Effector memory CD8-positive, alpha-beta T cell (primary cell): ENCODE data around the gene CRYBG2.
"Not testable (repeated sequence)": the region's sequence is repeated elsewhere in the genome, so short reads cannot be mapped to it uniquely, and the experiment has no call there.

Source experiments
- ATAC-seq: fragments of 150-1000 bp; cut with Tn5 transposase; replicated peaks from 2 replicates; pipeline ENCODE4 v1.10.0; 2021; ENCODE audit warnings: mild to moderate bottlenecking, moderate library complexity
- DNase-seq, 3 experiments: peaks; one replicate each; pipeline ENCODE4 v3.0.0; 2021
- H3K27ac Mint-ChIP-seq, 2 donors: one replicate each; pipeline ENCODE4 v1.8.0; 2022; ENCODE audit warnings: mild to moderate bottlenecking in 2 of 2, mixed read lengths in 2 of 2, moderate library complexity in 2 of 2
- H3K27me3 Mint-ChIP-seq, 2 donors: one replicate each; pipeline ENCODE4 v1.8.0; 2022; ENCODE audit warnings: mixed read lengths in 2 of 2
- H3K36me3 Mint-ChIP-seq: one replicate; pipeline ENCODE4 v1.8.0; 2022; ENCODE audit warnings: mild to moderate bottlenecking, moderate library complexity, mixed read lengths; ENCODE audit not compliant: insufficient read depth
- H3K4me1 Mint-ChIP-seq, 2 donors: one replicate each; pipeline ENCODE4 v1.8.0; 2022; ENCODE audit warnings: low read depth in 2 of 2, mixed read lengths in 2 of 2
- H3K4me3 Mint-ChIP-seq, 2 donors: one replicate each; pipeline ENCODE4 v1.8.0; 2022; ENCODE audit warnings: mild to moderate bottlenecking in 2 of 2, mixed read lengths in 2 of 2, moderate library complexity in 2 of 2
- H3K9me3 Mint-ChIP-seq, 2 donors: one replicate each; pipeline ENCODE4 v1.8.0; 2022; ENCODE audit warnings: mixed read lengths in 2 of 2
- total RNA-seq, 9 experiments: gene quantifications; one replicate each; lab custom pipeline; 2026; lab: John Stamatoyannopoulos, UW

The CRYBG2 gene
- 0.91 to 11.4 (median 2.9) reads per million in 9 experiments for total RNA-seq

DNA sequence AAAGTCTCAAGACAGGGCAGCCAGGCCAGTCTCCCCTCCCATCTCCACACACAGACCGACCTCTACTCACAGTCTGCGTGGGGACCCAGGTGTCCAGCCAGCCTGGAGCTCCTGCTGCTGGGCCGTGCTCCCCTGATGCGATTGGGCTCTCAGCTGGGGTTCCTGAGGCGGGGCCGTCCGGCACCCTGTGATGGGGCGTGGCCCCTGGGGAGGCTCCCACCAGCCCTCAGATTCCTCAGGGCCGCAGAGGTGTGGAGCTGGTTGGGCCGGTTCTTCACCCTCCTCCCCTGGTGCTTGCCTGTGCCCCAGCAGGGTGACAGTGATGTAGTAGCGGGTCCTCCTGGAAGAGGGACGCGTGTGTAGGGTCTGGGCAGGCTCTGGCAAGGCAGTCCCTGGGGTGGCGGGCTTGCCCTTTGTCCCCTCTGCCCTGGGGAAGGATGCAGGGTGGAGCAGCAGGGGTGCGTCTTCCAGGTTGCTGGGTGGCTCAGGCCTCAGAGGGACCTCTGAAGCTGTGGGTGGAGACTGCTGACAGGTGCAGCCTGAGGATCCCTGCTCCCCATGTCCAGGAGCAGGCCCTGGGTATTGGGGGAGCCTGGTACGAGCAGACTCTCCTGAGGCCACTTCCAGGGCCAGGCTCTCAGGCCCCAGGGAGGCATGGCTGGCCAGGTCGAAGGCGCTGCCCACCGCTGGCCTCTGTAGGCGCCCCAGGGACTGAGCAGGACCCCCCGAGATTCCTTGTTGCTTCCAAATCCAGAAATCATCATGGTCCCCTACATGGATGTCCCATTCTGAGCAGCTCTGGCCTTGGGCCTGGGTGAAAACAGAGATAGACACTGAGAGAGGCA is at the start of gene CRYBG2:
CRYBG2 (minus strand) TSS at position 155 of the 845 bp plus-strand sequence. CDS start 7,473 bp downstream, outside the sequence.
- no peak for ATAC-seq
- Mint-ChIP-seq H3K27me3 (peaks cover 6 to 14% of the 10 kb centered on the region in 2 donors), H3K9me3 (no peaks in the 10 kb centered on the region), H3K36me3 (peaks cover 8% of the 10 kb centered on the region), H3K27ac (no peak within 1 kb of the TSS), H3K4me1 (peaks cover 10 to 11% of the 10 kb centered on the region in 2 donors), H3K4me3 (no peak within 1 kb of the TSS)
- no peak for DNase-seq

GRCh38 chr1:26403656-26404055 is 49.7 kb upstream of the CRYBG2 start:
- H3K36me3 Mint-ChIP-seq = peaks cover 3% of the 10 kb centered on the region
- no peak overlapping the region for H3K27ac Mint-ChIP-seq
- no peak overlapping the region for H3K4me3 Mint-ChIP-seq
- ATAC-seq = no peak
- H3K4me1 Mint-ChIP-seq = peaks cover 1 to 4% of the 10 kb centered on the region in 2 donors
- H3K27me3 Mint-ChIP-seq = peaks cover 54 to 83% of the 10 kb centered on the region in 2 donors
- no peaks in the 10 kb centered on the region for H3K9me3 Mint-ChIP-seq
- DNase-seq = no peak

DNA sequence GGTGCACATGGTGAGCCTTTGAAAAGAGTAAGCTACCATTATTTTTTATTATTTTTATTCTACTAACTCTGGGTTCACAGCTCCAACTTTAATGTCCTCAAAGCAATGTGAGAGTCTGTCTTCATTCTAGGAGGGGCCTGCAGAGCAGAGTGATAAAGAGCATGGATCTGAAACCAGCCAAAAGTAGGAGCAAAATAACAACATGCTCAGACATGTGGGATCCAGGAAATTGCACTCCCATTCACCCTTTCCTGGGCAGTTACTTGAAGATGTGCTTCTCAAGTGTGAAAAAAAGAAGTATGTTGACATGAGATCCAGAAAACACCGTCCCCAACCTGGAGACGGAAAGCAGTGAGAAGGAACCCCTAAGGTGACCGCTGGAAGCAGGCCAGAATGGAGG is 48.0 kb upstream of the CRYBG2 start:
- H3K27ac Mint-ChIP-seq = no peak overlapping the region
- ATAC-seq = no peak
- no peaks in the 10 kb centered on the region for H3K36me3 Mint-ChIP-seq
- H3K4me1 Mint-ChIP-seq = no peaks in the 10 kb centered on the region
- H3K9me3 Mint-ChIP-seq = no peaks in the 10 kb centered on the region
- H3K27me3 Mint-ChIP-seq = peaks cover 50 to 66% of the 10 kb centered on the region in 2 donors
- DNase-seq = no peak
- no peak overlapping the region for H3K4me3 Mint-ChIP-seq

GRCh38 chr1:26399034-26399433 is 45.1 kb upstream of the CRYBG2 start:
- Mint-ChIP-seq H3K27me3 (peaks cover 36 to 40% of the 10 kb centered on the region in 2 donors), H3K9me3 (no peaks in the 10 kb centered on the region), H3K4me1 (peaks cover 0 to 4% of the 10 kb centered on the region in 2 donors), H3K27ac (no peak overlapping the region), H3K36me3 (peaks cover 6% of the 10 kb centered on the region), H3K4me3 (no peak overlapping the region)
- DNase-seq (no peak), ATAC-seq (no peak)

GRCh38 chr1:26395754-26396153 is 41.8 kb upstream of the CRYBG2 start:
- peaks cover 6 to 25% of the 10 kb centered on the region in 2 donors for H3K27me3 Mint-ChIP-seq
- DNase-seq (no peak), ATAC-seq (no peak)
- peaks cover 7 to 12% of the 10 kb centered on the region in 2 donors for H3K4me1 Mint-ChIP-seq
- H3K9me3 Mint-ChIP-seq = no peaks in the 10 kb centered on the region
- H3K4me3 Mint-ChIP-seq = no peak overlapping the region
- H3K36me3 Mint-ChIP-seq = peaks cover 6% of the 10 kb centered on the region
- H3K27ac Mint-ChIP-seq = no peak overlapping the region

DNA sequence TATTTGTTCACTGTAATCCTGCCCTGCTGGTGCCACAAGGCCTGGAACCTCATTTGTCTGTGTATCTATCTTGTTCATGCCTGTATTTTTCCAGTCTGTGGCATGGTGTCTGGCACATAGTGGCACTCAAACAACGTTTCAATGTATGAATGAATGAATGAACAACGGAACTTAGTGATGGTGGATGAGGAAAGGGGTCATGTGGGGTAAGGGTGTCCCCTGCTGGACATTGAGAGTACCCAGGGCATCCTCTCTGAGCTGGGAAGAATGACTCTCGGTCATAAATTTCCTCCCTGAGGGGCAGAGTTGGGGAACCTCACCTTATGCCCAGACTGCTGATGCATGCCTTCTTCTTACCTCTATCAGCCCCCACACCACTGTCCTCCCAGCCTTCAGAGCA is 37.5 kb upstream of the CRYBG2 start:
- Mint-ChIP-seq H3K36me3 (peaks cover 12% of the 10 kb centered on the region), H3K27me3 (peaks cover 0 to 29% of the 10 kb centered on the region in 2 donors), H3K27ac (no peak overlapping the region), H3K4me3 (no peak overlapping the region), H3K4me1 (peaks cover 25 to 26% of the 10 kb centered on the region in 2 donors), H3K9me3 (no peaks in the 10 kb centered on the region)
- DNase-seq = peak; percentile 21 to 45 (median 33)
- peak; percentile 74 for ATAC-seq

DNA sequence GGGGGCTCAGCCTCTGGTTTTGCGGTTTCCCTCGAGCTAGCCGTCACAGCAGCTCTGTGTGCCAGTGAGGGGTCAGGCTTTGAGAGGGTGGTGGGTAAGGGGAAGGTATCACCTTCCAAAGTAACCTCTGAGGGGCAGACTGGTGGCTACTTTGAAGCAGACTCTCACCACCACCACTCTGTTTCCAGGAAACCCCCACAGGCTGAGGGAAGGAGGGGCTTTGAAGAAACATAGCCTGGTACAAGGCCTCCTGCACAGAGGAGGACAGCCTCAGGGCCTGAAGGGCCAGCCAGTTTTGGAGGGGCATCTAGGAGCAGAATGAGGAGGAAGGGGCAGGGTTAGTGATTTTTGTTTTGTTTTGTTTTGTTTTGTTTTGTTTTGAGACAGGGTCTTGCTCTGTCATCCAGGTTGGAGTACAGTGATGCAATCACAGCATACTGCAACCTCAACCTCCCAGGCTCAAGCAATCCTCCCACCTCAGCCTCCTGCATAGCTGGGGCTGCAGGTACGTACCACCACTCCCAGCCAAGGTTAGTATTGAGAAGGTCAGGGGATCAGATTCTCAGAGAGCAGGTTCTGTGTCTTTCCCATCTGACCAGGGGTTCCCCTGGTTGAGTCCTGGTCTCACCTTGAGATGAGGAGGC is 35.8 kb upstream of the CRYBG2 start:
- Mint-ChIP-seq H3K4me3 (no peak overlapping the region), H3K27me3 (peaks cover 5 to 38% of the 10 kb centered on the region in 2 donors), H3K36me3 (peaks cover 12% of the 10 kb centered on the region), H3K4me1 (peaks cover 30 to 34% of the 10 kb centered on the region in 2 donors), H3K27ac (no peak overlapping the region), H3K9me3 (no peaks in the 10 kb centered on the region)
- DNase-seq (no peak), ATAC-seq (peak; percentile 17)

DNA sequence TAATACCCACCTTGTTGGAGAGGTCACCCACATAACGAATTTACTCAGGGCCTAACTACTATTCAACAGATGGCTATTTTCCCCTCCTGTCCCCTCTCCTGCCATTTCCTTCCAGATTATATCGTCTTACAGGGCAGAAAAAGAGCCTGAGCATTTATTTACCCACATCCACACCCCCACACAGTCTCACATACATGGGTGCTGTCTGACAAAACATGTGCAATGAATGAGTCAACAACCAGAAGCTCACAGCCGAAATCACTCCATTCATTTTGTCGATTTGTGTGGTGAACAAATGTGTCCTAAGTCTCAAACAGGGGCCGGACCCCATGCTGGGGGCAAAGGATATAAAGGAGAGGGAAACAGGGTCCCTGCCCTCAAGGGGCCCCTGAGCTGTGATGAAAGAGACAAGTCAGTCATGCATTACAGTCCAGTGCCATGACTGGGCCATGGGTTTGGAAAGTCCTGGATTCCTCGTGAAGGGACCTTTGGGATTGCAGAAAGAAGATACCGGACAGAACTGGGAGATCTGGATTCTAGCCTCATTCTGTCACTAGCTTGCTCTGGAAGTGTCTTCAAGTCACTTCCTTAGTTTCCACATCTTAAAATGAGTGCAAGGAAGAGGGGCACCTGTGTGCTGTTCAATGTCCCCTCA is 35.0 kb upstream of the CRYBG2 start:
- DNase-seq (no peak), ATAC-seq (no peak)
- Mint-ChIP-seq H3K27me3 (peaks cover 5 to 38% of the 10 kb centered on the region in 2 donors), H3K4me3 (peak overlapping the region in 1 of 2 donors; percentile 33), H3K4me1 (peaks cover 37 to 41% of the 10 kb centered on the region in 2 donors), H3K27ac (no peak overlapping the region), H3K36me3 (peaks cover 12% of the 10 kb centered on the region), H3K9me3 (no peaks in the 10 kb centered on the region)

DNA sequence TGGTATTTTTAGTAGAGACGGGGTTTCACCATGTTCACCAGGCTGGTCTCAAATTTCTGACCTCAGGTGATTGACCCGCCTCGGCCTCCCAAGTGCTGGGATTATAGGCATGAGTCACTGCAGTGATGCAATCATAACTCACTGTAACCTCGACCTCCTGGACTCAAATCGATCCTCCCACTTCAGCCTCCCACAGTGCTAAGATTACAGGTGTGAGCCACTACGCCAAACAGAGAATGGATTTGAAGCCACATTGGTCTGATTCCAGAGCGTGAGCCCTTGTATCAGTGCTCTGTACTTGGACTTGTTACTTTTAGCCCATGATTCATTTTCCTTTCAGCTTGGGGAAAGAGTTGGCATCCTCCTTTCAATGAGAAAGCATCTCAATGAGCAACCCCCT is 33.5 kb upstream of the CRYBG2 start:
- no peak for ATAC-seq
- H3K9me3 Mint-ChIP-seq = no peaks in the 10 kb centered on the region
- peaks cover 37 to 42% of the 10 kb centered on the region in 2 donors for H3K4me1 Mint-ChIP-seq
- no peak overlapping the region for H3K27ac Mint-ChIP-seq
- no peak for DNase-seq
- no peak overlapping the region for H3K4me3 Mint-ChIP-seq
- H3K36me3 Mint-ChIP-seq = peaks cover 12% of the 10 kb centered on the region
- peaks cover 5 to 32% of the 10 kb centered on the region in 2 donors for H3K27me3 Mint-ChIP-seq

DNA sequence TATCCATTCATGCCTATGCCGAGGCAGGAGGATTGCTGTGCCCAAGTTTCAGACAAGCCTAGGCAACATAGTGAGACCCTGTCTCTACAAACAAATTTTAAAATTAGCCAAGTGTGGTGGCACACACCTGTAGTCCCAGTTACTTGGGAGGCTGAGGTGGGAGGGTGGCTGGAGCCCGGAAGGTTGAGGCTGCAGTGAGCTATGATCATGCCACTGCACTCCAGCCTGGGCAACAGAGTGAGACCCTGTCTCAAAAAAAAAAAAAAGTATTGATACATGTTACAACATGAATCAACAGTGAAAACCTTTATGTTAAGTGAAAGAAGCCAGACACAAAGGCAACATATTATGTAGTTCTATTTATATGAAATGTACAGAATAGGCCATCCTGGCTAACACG is 31.1 kb upstream of the CRYBG2 start:
- H3K36me3 Mint-ChIP-seq = peaks cover 12% of the 10 kb centered on the region
- peaks cover 5 to 22% of the 10 kb centered on the region in 2 donors for H3K27me3 Mint-ChIP-seq
- peak overlapping the region in 1 of 2 donors; percentile 75 for H3K27ac Mint-ChIP-seq
- not testable (repeated sequence) for H3K9me3 Mint-ChIP-seq, DNase-seq, ATAC-seq
- H3K4me1 Mint-ChIP-seq = peaks cover 32 to 43% of the 10 kb centered on the region in 2 donors
- H3K4me3 Mint-ChIP-seq = peak overlapping the region; percentile 37 to 72

- ATAC-seq (peak; percentile 90), DNase-seq (no peak)
- peak overlapping the region in 1 of 2 donors; percentile 56 for H3K27ac Mint-ChIP-seq
- H3K4me3 Mint-ChIP-seq = peak overlapping the region; percentile 60 to 72
- peaks cover 5 to 18% of the 10 kb centered on the region in 2 donors for H3K27me3 Mint-ChIP-seq
- H3K9me3 Mint-ChIP-seq = no peaks in the 10 kb centered on the region
- H3K36me3 Mint-ChIP-seq = peaks cover 9% of the 10 kb centered on the region
- peaks cover 29 to 40% of the 10 kb centered on the region in 2 donors for H3K4me1 Mint-ChIP-seq
Observed at GRCh38 chr1:26384076-26384475, 30.1 kb upstream of the CRYBG2 start.

- no peaks in the 10 kb centered on the region for H3K27me3 Mint-ChIP-seq
- DNase-seq (no peak), ATAC-seq (no peak)
- H3K4me1 Mint-ChIP-seq = peaks cover 49 to 63% of the 10 kb centered on the region in 2 donors
- peak overlapping the region; percentile 74 to 82 for H3K4me3 Mint-ChIP-seq
- no peaks in the 10 kb centered on the region for H3K9me3 Mint-ChIP-seq
- peaks cover 8% of the 10 kb centered on the region for H3K36me3 Mint-ChIP-seq
- H3K27ac Mint-ChIP-seq = peak overlapping the region; percentile 86 to 96
Observed at GRCh38 chr1:26378879-26379251, 24.9 kb upstream of the CRYBG2 start.
